PC-3 (cell line): ENCODE results near the gene FAM110A.

Source experiments
- CTCF ChIP-seq: fragments of 300-600 bp; sonication (generic); conservative IDR thresholded peaks from 2 replicates; pipeline ENCODE4 v1.5.1; 2017; ENCODE audit warnings: antibody characterized with exemption, low read depth, mild to moderate bottlenecking, low read length
- EZH2 ChIP-seq: fragments of 300-600 bp; sonication (generic); IDR thresholded peaks from one replicate; pipeline ENCODE4 v1.6.1; 2017; ENCODE audit warnings: antibody characterized with exemption, mild to moderate bottlenecking, low read length; ENCODE audit not compliant: unreplicated experiment
- EZH2phosphoT487 ChIP-seq: fragments of 300-600 bp; sonication (generic); IDR thresholded peaks from 2 replicates; pipeline ENCODE4 v1.6.1; 2018; ENCODE audit warnings: mild to moderate bottlenecking, antibody characterized with exemption, low read length, borderline replicate concordance

- TF ChIP-seq EZH2phosphoT487: no peak
- TF ChIP-seq CTCF: no peak
- TF ChIP-seq EZH2: no peak
These were observed 36.6 kb upstream of the FAM110A start for GRCh38 chr20:796921-797320.
